ENCODE results near the gene GCNT2. TPM values are rescaled to one million over a fixed set of nuclear protein-coding genes. Genes with fewer than 3 reads are reported as not detected.

GCNT2 gene
- total RNA-seq, 4 donors from 2014 or later: 3.8 to 7.9 (median 6.0) TPM

- TF ChIP-seq CTCF (IDR thresholded peaks at IDR 0.05): no peak
- ATAC-seq (ENCODE audit: low FRiP score): no peak
- no peak for DNase-seq (ENCODE audit: low spot score)
Measured at GRCh38 chr6:10633216-10633615, 112.1 kb downstream of the GCNT2 start.

- no peak for ATAC-seq (ENCODE audit: low FRiP score)
- no peak for TF ChIP-seq CTCF (IDR thresholded peaks at IDR 0.05)
- DNase-seq (ENCODE audit: low spot score): no peak
Measured at GRCh38 chr6:10640412-10640811, 119.3 kb downstream of the GCNT2 start.

- TF ChIP-seq CTCF (IDR thresholded peaks at IDR 0.05): no peak
- DNase-seq (ENCODE audit: low spot score) (no peak), ATAC-seq (ENCODE audit: low FRiP score) (no peak)
Measured at GRCh38 chr6:10641528-10641927, 120.4 kb downstream of the GCNT2 start.

- no peak for TF ChIP-seq CTCF (IDR thresholded peaks at IDR 0.05)
- DNase-seq (ENCODE audit: low spot score): no peak
- ATAC-seq (ENCODE audit: low FRiP score): no peak
Measured at GRCh38 chr6:10643201-10643651, 122.1 kb downstream of the GCNT2 start.

- no peak for TF ChIP-seq CTCF (IDR thresholded peaks at IDR 0.05)
- ATAC-seq (ENCODE audit: low FRiP score): no peak
Measured at GRCh38 chr6:10644225-10644624, 123.1 kb downstream of the GCNT2 start.

DNA sequence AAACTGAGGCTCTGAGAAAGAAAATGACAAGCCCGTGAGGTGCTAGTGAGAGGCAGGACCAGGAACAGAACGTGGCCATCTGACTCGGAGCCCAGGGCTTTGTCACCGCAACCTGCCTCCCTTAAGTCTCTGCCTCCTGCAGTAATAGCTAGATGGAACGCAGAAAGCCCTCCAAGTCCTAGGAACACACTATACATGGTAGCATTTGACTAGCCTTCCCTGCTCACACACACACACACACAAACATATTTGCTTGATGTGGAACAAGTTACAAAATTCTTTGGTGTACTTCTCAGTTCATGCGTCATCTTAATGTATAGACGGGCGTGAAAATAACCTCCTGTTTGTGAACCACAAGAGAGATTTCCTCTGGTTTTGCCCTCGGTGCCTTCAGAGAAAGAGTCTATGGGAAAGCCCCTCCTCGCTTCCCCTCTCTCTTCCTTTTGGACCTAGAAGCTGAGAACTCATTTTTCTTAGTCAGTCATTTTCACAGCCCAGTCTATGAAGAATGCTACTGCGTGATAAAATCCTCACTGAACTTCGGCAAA lies 134.4 kb downstream of the GCNT2 start:
- no peak for TF ChIP-seq CTCF (IDR thresholded peaks at IDR 0.05)
- DNase-seq (ENCODE audit: low spot score) (no peak), ATAC-seq (ENCODE audit: low FRiP score) (no peak)

More at GRCh38 chr6:10644225-10644624, 123.1 kb downstream of the GCNT2 start:
- DNase-seq (ENCODE audit: low spot score): no peak

GRCh38 chr6:10658910-10659698 lies 138.0 kb downstream of the GCNT2 start:
- TF ChIP-seq CTCF (IDR thresholded peaks at IDR 0.05): no peak
- DNase-seq (ENCODE audit: low spot score) (no peak), ATAC-seq (ENCODE audit: low FRiP score) (no peak)
